Measurements from ENCODE around the gene PSMD1.
"Not testable (repeated sequence)": the region's sequence is repeated elsewhere in the genome, so short reads cannot be mapped to it uniquely, and the experiment has no call there.

The PSMD1 gene

GRCh38 chr2:231065966-231066365, 9.3 kb downstream of the PSMD1 start:
- no peak for TF ChIP-seq CTCF (IDR thresholded peaks at IDR 0.05)
- Mint-ChIP-seq H3K4me3 (no peak overlapping the region), H3K36me3 (ENCODE audit: low read depth) (peaks cover 69% of the 10 kb centered on the region), H3K27ac (no peak overlapping the region), H3K9me3 (no peaks in the 10 kb centered on the region), H3K27me3 (ENCODE audit: low read depth, poor library complexity) (no peaks in the 10 kb centered on the region), H3K4me1 (no peaks in the 10 kb centered on the region)
- no peak for DNase-seq

- H3K27ac Mint-ChIP-seq; H3K27me3 Mint-ChIP-seq (ENCODE audit: low read depth, poor library complexity); H3K4me3 Mint-ChIP-seq; H3K9me3 Mint-ChIP-seq; H3K4me1 Mint-ChIP-seq; DNase-seq: not testable (repeated sequence)
- H3K36me3 Mint-ChIP-seq (ENCODE audit: low read depth): peaks cover 65% of the 10 kb centered on the region
Measured at GRCh38 chr2:231067531-231067930, 10.9 kb downstream of the PSMD1 start.

DNA sequence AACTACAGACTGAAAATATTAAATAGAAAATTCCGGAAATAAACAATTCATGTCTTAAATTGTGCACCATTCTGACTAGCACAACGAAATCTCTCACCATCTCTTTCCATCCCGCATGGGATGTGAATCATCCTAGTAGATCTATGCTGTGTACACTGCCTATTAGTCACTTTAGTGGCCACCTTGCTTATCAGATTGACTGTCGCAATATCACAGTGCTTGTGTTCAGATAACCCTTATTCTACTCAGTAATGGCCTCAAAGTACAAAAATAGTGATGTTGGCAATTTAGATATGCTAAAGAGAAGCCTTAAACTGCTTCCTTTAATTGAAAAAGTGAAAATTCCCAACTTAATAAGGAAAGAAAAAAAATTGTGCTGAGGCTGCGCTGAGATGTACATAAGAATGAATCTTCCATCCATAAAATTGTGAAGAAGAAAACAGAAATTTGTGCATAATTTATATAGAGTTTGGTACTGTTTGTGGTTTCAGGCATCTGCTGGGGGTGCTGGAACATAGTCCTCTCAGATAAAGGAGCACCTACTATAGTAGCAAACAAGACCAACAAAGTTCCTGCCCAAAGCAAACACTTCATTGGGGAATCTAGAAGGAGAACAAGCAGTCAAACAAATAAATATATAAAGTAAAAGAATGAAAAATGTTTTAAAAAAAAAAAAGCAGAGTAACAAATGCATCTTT, 12.0 kb downstream of the PSMD1 start:
- no peak for DNase-seq
- H3K27me3 Mint-ChIP-seq (ENCODE audit: low read depth, poor library complexity): no peaks in the 10 kb centered on the region

GRCh38 chr2:231069379-231070054, 12.8 kb downstream of the PSMD1 start:
- Mint-ChIP-seq H3K4me1 (no peaks in the 10 kb centered on the region), H3K4me3 (no peak overlapping the region), H3K27ac (peak overlapping the region; percentile 83), H3K9me3 (no peaks in the 10 kb centered on the region), H3K36me3 (ENCODE audit: low read depth) (peaks cover 64% of the 10 kb centered on the region), H3K27me3 (ENCODE audit: low read depth, poor library complexity) (no peaks in the 10 kb centered on the region)
- no peak for DNase-seq
- no peak for TF ChIP-seq CTCF (IDR thresholded peaks at IDR 0.05)

More for the DNA sequence above, 12.0 kb downstream of the PSMD1 start:
- peaks cover 65% of the 10 kb centered on the region for H3K36me3 Mint-ChIP-seq (ENCODE audit: low read depth)
- no peak overlapping the region for H3K27ac Mint-ChIP-seq
- no peaks in the 10 kb centered on the region for H3K4me1 Mint-ChIP-seq
- TF ChIP-seq CTCF (IDR thresholded peaks at IDR 0.05): no peak
- no peak overlapping the region for H3K4me3 Mint-ChIP-seq
- H3K9me3 Mint-ChIP-seq: no peaks in the 10 kb centered on the region

DNA sequence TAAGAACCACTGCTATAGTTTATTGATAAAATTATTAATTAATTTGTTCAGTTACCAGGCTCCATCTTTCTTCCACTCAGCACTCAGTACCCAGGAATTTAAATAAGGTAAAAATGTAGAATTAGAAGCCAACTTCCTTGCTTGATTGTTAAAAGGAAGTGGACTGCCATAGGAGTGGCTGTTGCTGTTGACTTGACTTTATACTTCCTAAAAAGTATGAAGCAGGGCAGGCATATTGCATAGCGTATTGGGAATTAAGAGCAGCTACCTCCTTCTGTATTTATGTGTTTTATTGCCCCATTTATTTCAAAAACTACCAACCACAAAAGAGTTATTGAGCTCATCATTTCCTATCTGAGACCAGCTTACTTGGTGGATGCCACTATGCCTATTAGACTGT, 27.9 kb downstream of the PSMD1 start:
- no peaks in the 10 kb centered on the region for H3K4me1 Mint-ChIP-seq
- no peak overlapping the region for H3K27ac Mint-ChIP-seq
- H3K27me3 Mint-ChIP-seq (ENCODE audit: low read depth, poor library complexity): no peaks in the 10 kb centered on the region
- no peak for TF ChIP-seq CTCF (IDR thresholded peaks at IDR 0.05)
- no peak for DNase-seq
- no peaks in the 10 kb centered on the region for H3K9me3 Mint-ChIP-seq
- H3K4me3 Mint-ChIP-seq: no peak overlapping the region
- peaks cover 78% of the 10 kb centered on the region for H3K36me3 Mint-ChIP-seq (ENCODE audit: low read depth)

GRCh38 chr2:231088754-231089153, 32.1 kb downstream of the PSMD1 start:
- no peaks in the 10 kb centered on the region for H3K27me3 Mint-ChIP-seq (ENCODE audit: low read depth, poor library complexity)

More at GRCh38 chr2:231088754-231089153, 32.1 kb downstream of the PSMD1 start:
- no peak for TF ChIP-seq CTCF (IDR thresholded peaks at IDR 0.05)
- no peak for DNase-seq
- H3K27ac Mint-ChIP-seq: no peak overlapping the region
- H3K9me3 Mint-ChIP-seq: peaks cover 5% of the 10 kb centered on the region
- H3K36me3 Mint-ChIP-seq (ENCODE audit: low read depth): peaks cover 81% of the 10 kb centered on the region
- no peaks in the 10 kb centered on the region for H3K4me1 Mint-ChIP-seq
- no peak overlapping the region for H3K4me3 Mint-ChIP-seq

All from nephron progenitor cell (in vitro differentiated cells).